HFFc6 (cell line): ENCODE measurements around the gene ZCCHC7. TPM values are rescaled to one million over a fixed set of nuclear protein-coding genes. Genes with fewer than 3 reads are reported as not detected.

Experiments
- DNase-seq: peaks from one replicate; pipeline ENCODE4 v3.0.0-alpha.2; 2018
- H3K27ac Mint-ChIP-seq: 2 replicates; pipeline ENCODE4 v1.8.0; 2020; ENCODE audit warnings: mild to moderate bottlenecking, mixed read lengths
- H3K27me3 Mint-ChIP-seq: 2 replicates; pipeline ENCODE4 v1.8.0; 2021; ENCODE audit warnings: mild to moderate bottlenecking, moderate library complexity, mixed read lengths; ENCODE audit not compliant: insufficient read depth
- H3K36me3 Mint-ChIP-seq: 2 replicates; pipeline ENCODE4 v1.8.0; 2021; ENCODE audit warnings: low read depth, mixed read lengths
- H3K4me1 Mint-ChIP-seq: 2 replicates; pipeline ENCODE4 v1.8.0; 2020; ENCODE audit warnings: low read depth, mixed read lengths
- H3K4me3 Mint-ChIP-seq: 2 replicates; pipeline ENCODE4 v1.8.0; 2020; ENCODE audit warnings: mild to moderate bottlenecking, moderate library complexity, mixed read lengths
- H3K9me3 Mint-ChIP-seq: 2 replicates; pipeline ENCODE4 v1.8.0; 2020; ENCODE audit warnings: mild to moderate bottlenecking, mixed read lengths
- CTCF ChIP-seq: fragments of 200-600 bp; sonication (generic); IDR thresholded peaks from 2 replicates; pipeline ENCODE4 v1.5.0; 2021; ENCODE audit warnings: antibody characterized with exemption, mild to moderate bottlenecking
- total RNA-seq, 6 experiments: library from RNA; stranded (reverse); fragmentation: NEBNext Ultra II Directional; extraction: Animal tissue kit (Norgen Biotek cat#: 25700); gene quantifications; 2 replicates in 1 of 6; 3 replicates in 5 of 6; pipeline ENCODE4 v1.2.3, GENCODE V29; 2021

ZCCHC7 gene
- total RNA-seq, 6 experiments from 2014 or later = 18.5 to 22.9 (median 18.8) TPM

- no peaks in the 10 kb centered on the region for H3K4me1 Mint-ChIP-seq
- no peak overlapping the region for H3K4me3 Mint-ChIP-seq
- no peak overlapping the region for H3K27ac Mint-ChIP-seq
- H3K36me3 Mint-ChIP-seq = peaks cover 7% of the 10 kb centered on the region; the same call in 1 of the 2 replicates
- H3K9me3 Mint-ChIP-seq = peaks cover 5% of the 10 kb centered on the region
- DNase-seq = no peak
- TF ChIP-seq CTCF = no peak
- H3K27me3 Mint-ChIP-seq = peaks cover 30% of the 10 kb centered on the region
Observed at GRCh38 chr9:37383876-37384746, 263.7 kb downstream of the ZCCHC7 start.

- no peak for DNase-seq
- Mint-ChIP-seq H3K27me3 (peaks cover 34% of the 10 kb centered on the region), H3K27ac (no peak overlapping the region), H3K9me3 (peaks cover 5% of the 10 kb centered on the region), H3K36me3 (peaks cover 7% of the 10 kb centered on the region; the same call in 1 of the 2 replicates), H3K4me3 (no peak overlapping the region), H3K4me1 (no peaks in the 10 kb centered on the region)
- no peak for TF ChIP-seq CTCF
Observed at GRCh38 chr9:37385286-37385685, 264.9 kb downstream of the ZCCHC7 start.

- H3K27me3 Mint-ChIP-seq = peaks cover 26% of the 10 kb centered on the region
- H3K36me3 Mint-ChIP-seq = peaks cover 3% of the 10 kb centered on the region; the same call in 1 of the 2 replicates
- no peaks in the 10 kb centered on the region for H3K4me1 Mint-ChIP-seq
- H3K9me3 Mint-ChIP-seq = peaks cover 4% of the 10 kb centered on the region
- no peak for DNase-seq
- no peak for TF ChIP-seq CTCF
- H3K27ac Mint-ChIP-seq = no peak overlapping the region
- no peak overlapping the region for H3K4me3 Mint-ChIP-seq
Observed at GRCh38 chr9:37386988-37387387, 266.6 kb downstream of the ZCCHC7 start.

- Mint-ChIP-seq H3K4me1 (no peaks in the 10 kb centered on the region), H3K27me3 (peaks cover 22% of the 10 kb centered on the region), H3K36me3 (no peaks in the 10 kb centered on the region), H3K4me3 (no peak overlapping the region), H3K9me3 (no peaks in the 10 kb centered on the region), H3K27ac (no peak overlapping the region)
- no peak for DNase-seq
- TF ChIP-seq CTCF = peak; percentile 48; the same call in 1 of the 2 replicates
Observed at GRCh38 chr9:37390759-37391158, 270.4 kb downstream of the ZCCHC7 start.

GRCh38 chr9:37392272-37392671 is 271.9 kb downstream of the ZCCHC7 start:
- no peak overlapping the region for H3K4me3 Mint-ChIP-seq
- no peaks in the 10 kb centered on the region for H3K36me3 Mint-ChIP-seq
- H3K27ac Mint-ChIP-seq = no peak overlapping the region
- H3K27me3 Mint-ChIP-seq = peaks cover 20% of the 10 kb centered on the region
- H3K9me3 Mint-ChIP-seq = no peaks in the 10 kb centered on the region
- no peak for TF ChIP-seq CTCF
- DNase-seq = no peak
- H3K4me1 Mint-ChIP-seq = no peaks in the 10 kb centered on the region
